ENCODE data around the gene CUEDC1. TPM values are rescaled to one million over a fixed set of nuclear protein-coding genes. Genes with fewer than 3 reads are reported as not detected.

Gene CUEDC1
- total and polyA plus RNA-seq, 9 of the 15 experiments (the other 6 are each of a cell fraction or from before 2014, with no cell fraction given) = 0.20 to 4.1 (median 1.6) TPM; not detected in 1

- no peak for FAIRE-seq
- 8% methylated on average over 1 of the region's 1 CpG for WGBS (ENCODE audit: insufficient coverage, low coverage, missing lambda C conversion rate)
- TF ChIP-seq TFE3 (CRISPR knock-in tag; IDR thresholded peaks at IDR 0.05) (no peak), MGA (IDR thresholded peaks at IDR 0.05) (no peak)
Observed at GRCh38 chr17:57979076-57979475, 23.9 kb upstream of the CUEDC1 start.

More at GRCh38 chr17:57979076-57979475, 23.9 kb upstream of the CUEDC1 start:
- ChIA-PET POLR2A (interaction anchor here (0.7 to 1.3 kb wide), 4 partner anchors 9 to 148 kb away, joined by 3 to 6 read pairs (median 4); partner anchors contain the start of gene VEZF1), CTCF (ENCODE audit: low intra/inter-chr PET ratio) (no interaction called here)
- intact Hi-C loops (cut with micrococcal nuclease) (no loop called here), in situ Hi-C loops (cut with MboI) (no loop called here)
- no peak overlapping the region for H3K4me3 ChIP-seq
- BruUV-seq (replicated peaks) = no TSS peak
- no peak overlapping the region for H2AFZ ChIP-seq (ENCODE audit: low read depth, low read length)
- DNase-seq (ENCODE audit: extremely low read depth in 1 of 4, low spot score in 3 of 4) = no peak
- no peak overlapping the region for H3K9ac ChIP-seq (ENCODE audit: insufficient read depth in 1 of 2, low read depth in 2 of 2, low read length in 2 of 2)
- H3K4me1 ChIP-seq (replicated peaks in 1 of 2; ENCODE audit: control insufficient read depth in 2 of 2, insufficient read depth in 2 of 2, low read length in 2 of 2) = peaks cover 0 to 4% of the 10 kb centered on the region in 2 experiments; a peak in 1 of 5 replicates
- H3K27ac ChIP-seq (ENCODE audit: extremely low read depth, low read depth, low read length) = no peak overlapping the region
- peaks cover 93% of the 10 kb centered on the region for H3K36me3 ChIP-seq (ENCODE audit: control insufficient read depth, insufficient read depth, low read length)
- H3K4me2 ChIP-seq (ENCODE audit: insufficient read depth, low read length) = no peak overlapping the region
- H3K27me3 ChIP-seq (ENCODE audit: control insufficient read depth in 2 of 2, insufficient read depth in 2 of 2, low read length in 2 of 2) = no peaks in the 10 kb centered on the region
- peaks cover 5% of the 10 kb centered on the region; the same call in 1 of the 2 replicates for H4K20me1 ChIP-seq (replicated peaks; ENCODE audit: control insufficient read depth, insufficient read depth, low read length)
- H3K9me3 ChIP-seq (replicated peaks; ENCODE audit: control insufficient read depth, insufficient read depth, low read depth, low read length) = no peaks in the 10 kb centered on the region
- no peak for ATAC-seq
- no peaks in the 10 kb centered on the region for H3K9me1 ChIP-seq (ENCODE audit: control insufficient read depth, insufficient read depth, low read length)
- H3K79me2 ChIP-seq (ENCODE audit: control insufficient read depth, insufficient read depth, low read length) = peaks cover 22% of the 10 kb centered on the region
